LNCaP clone FGC (cell line): ENCODE data around the gene HSD17B13.
"Not testable (repeated sequence)": the region's sequence is repeated elsewhere in the genome, so short reads cannot be mapped to it uniquely, and the experiment has no call there.

Experiments used
- DNase-seq: peaks from one replicate; pipeline ENCODE4 v3.0.0-alpha.2; 2011; ENCODE audit warnings: low read depth
- H3K4me3 ChIP-seq: 2 replicates; pipeline ENCODE4 v1.5.1; 2011; ENCODE audit warnings: mild to moderate bottlenecking, low read depth, low read length, control low read depth
- TF ChIP-seq, protein P1 (sequence below): IDR thresholded peaks from 2 replicates; pipeline ENCODE4 v1.5.1; 2012; ENCODE audit warnings: mild to moderate bottlenecking; ENCODE audit not compliant: control insufficient read depth, insufficient read depth; ENCODE audit errors: extremely low read depth

The HSD17B13 gene

DNA sequence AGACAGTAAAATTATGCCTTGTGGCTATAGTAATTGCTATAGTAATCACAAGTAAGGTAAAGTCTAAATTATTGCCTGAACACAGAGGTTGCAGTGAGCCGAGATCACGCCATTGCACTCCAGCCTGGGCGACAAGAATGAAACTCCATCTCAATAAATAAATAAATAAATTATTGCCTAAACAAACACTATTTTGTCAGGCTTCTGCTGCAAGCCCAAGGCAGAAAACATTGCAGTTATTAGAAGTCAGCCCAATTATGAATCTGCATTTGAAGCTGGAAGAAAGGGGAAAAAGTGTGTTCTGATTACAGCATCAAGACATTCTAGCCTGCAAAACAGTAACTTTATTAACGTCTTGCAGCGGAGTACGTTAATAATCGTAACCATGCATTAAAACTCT is 17.1 kb downstream of the HSD17B13 start:
- TF ChIP-seq, protein P1, sequence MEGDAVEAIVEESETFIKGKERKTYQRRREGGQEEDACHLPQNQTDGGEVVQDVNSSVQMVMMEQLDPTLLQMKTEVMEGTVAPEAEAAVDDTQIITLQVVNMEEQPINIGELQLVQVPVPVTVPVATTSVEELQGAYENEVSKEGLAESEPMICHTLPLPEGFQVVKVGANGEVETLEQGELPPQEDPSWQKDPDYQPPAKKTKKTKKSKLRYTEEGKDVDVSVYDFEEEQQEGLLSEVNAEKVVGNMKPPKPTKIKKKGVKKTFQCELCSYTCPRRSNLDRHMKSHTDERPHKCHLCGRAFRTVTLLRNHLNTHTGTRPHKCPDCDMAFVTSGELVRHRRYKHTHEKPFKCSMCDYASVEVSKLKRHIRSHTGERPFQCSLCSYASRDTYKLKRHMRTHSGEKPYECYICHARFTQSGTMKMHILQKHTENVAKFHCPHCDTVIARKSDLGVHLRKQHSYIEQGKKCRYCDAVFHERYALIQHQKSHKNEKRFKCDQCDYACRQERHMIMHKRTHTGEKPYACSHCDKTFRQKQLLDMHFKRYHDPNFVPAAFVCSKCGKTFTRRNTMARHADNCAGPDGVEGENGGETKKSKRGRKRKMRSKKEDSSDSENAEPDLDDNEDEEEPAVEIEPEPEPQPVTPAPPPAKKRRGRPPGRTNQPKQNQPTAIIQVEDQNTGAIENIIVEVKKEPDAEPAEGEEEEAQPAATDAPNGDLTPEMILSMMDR: no peak

DNA sequence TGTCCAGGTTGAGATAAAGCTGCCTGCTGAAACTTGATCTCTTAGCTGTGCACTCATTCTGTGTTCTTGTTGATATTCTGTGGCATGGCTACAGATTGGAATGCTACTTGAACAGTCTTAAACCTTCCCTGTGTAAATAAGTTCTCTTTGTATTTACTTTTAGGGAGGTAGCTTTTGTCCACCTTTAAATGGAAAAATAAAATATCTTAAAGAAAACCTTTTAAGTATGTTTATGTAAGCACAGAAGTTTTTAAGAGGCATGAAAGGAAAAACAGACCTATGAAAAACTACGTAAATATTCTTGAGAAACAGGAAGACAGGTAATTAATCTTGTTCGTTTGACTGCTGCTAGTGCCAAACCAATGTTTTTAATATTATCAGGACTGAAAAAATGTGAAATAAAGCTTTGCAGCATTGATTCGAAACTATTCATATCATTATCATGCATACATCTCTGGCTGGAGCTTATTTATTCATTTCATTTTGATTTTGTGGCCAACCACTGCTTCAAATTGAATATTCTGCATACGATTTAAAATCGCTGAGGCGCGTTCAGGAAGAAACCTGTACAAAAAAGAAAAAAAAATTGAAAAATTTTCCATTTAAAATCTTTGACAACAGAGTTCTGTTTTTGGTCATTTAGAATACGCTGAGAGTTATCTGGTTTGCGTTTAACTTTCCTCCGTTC is 17.8 kb downstream of the HSD17B13 start:
- TF ChIP-seq, protein P1: no peak
- DNase-seq: peak; percentile 93

More for the DNA sequence above, 17.1 kb downstream of the HSD17B13 start:
- DNase-seq: no peak
- peak overlapping the region; percentile 41 for H3K4me3 ChIP-seq

DNA sequence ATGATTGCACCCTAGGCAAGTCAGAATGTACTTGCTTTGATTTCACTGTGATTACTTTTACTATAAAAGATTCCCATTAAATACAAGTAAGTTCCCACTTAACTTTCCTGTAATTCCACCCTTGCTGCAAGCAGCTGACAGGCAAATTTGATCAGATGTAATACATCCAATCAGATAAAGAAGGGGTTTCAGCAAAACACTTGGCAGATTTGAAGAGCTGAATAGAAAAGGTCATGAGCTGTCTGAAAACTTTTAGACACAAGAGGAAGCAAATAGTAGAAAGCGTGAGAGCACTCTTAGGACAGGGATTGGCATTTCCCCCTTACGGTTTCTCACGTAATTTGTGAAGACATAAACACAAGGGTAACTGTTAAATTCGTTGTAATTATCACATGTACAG is 22.8 kb downstream of the HSD17B13 start:
- TF ChIP-seq, protein P1: no peak
- DNase-seq: peak; percentile 69
- H3K4me3 ChIP-seq: no peak overlapping the region

More for the DNA sequence above, 17.8 kb downstream of the HSD17B13 start:
- peak overlapping the region; percentile 41 for H3K4me3 ChIP-seq

DNA sequence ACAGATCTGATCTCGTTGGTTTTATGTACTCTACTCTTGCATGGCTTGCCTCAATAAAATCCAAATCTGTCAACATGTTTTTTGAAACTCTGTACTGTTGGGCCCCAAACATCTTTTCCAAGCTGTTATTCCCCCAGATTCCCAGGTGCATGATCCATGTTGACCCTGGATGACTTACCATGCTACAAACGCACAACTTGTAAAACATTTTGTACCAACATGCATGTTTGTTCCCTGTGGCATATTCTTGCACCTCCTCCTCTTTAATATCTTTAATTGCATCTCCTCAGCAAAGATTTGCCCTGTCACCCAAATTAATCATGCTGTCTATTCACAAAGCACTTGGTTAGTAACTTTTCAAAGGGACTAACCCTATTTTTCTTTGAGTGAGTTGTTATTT is 24.3 kb downstream of the HSD17B13 start:
- TF ChIP-seq, protein P1: no peak
- no peak overlapping the region for H3K4me3 ChIP-seq
- DNase-seq: no peak

DNA sequence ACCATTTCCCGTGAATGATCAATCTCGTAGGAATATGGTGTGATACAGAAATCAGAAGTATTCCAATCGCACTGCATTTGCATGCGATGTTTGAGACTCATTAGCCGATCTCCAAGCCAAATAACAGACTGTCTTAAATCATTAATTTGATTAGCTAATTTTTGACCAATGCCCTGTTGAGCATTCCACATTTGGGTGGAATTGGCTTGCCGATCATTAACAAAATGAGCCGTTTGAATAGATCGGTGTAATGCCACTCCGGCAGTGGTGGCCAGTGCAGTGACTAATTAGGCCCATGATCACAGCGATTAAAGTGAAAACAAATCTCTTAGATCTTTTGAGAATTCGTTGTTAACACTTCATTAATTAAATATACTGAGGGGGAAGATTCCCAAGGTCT is 27.8 kb downstream of the HSD17B13 start:
- not testable (repeated sequence) for H3K4me3 ChIP-seq, DNase-seq

DNA sequence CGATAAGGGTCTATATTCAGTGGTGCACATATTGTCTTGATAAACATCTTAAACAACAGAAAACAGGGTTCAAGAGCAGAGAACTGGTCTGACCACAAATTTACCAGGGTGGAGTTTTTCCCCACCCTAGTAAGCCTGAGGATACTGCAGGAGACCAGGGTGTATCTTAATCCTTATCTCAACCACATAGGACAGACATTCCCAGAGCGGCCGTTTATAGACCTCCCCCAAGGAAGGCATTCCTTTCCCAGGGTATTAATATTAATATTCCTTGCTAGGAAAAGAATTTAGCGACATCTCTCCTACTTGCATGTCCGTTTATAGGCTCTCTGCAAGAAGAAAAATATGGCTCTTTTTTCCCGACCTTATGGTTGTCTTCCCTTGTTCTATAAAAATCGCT is 28.8 kb downstream of the HSD17B13 start:
- DNase-seq, H3K4me3 ChIP-seq: not testable (repeated sequence)

DNA sequence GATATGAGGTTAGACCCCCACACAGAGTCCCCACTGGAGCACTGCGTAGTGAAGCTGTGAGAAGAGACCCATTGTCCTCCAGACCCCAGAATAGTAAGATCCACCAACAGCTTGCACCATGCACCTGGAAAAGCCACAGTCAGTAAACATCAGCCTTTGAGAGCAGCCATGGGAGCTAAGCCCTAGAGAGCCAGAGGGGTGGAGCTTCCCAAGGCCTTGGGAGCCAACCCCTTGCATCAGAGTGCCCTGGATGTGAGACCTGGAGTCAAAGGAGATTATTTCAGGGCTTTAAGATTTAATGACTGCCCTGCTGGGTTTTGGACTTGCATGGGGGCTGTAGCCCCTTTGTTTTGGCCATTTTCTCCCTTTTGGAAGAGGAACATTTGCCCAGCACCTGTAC is 35.7 kb downstream of the HSD17B13 start:
- TF ChIP-seq, protein P1: no peak
- DNase-seq: no peak
- no peak overlapping the region for H3K4me3 ChIP-seq

DNA sequence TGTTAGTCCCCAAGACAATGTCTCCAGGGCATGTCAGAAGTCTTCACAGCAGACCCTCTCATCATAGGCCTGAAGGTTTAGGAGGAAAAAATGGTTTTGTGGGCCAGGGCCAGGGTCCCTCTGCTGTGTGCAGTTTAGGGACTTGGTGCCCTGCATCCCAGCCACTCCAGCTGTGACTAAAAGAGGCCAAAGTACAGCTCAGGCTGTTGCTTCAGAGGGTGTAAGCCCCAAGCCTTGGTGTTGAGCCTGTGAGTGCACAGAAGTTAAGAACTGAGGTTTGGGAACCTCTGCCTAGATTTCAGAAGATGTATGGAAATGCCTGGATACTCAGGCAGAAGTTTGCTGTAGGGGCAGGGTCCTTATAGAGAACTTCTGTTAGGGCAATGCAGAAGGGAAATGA is 38.4 kb downstream of the HSD17B13 start:
- not testable (repeated sequence) for H3K4me3 ChIP-seq, DNase-seq

DNA sequence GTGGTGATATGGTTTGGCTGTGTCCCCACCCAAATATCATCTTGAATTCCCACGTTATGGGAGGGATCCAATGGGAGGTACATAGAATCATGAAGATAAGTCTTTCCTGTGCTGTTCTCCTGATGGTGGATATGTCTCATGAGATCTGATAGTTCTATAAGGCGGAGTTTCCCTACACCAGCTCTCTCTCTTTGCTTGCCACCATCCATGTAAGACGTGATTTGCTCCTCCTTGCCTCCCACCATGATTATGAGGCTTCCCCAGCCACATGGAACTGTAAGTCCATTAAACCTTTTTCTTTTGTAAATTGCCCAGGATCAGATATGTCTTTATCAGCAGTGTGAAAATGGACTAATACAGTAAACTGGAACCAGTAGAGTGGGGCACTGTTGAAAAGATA is 39.5 kb downstream of the HSD17B13 start:
- no peak overlapping the region for H3K4me3 ChIP-seq
- DNase-seq: no peak
- TF ChIP-seq, protein P1: no peak
